Adipocyte (in vitro differentiated cells): ENCODE results near the gene RNF34.

Experiments
- DNase-seq: peaks from one replicate; pipeline ENCODE4 v3.0.0-alpha.2; 2015; ENCODE audit warnings: low read depth
- H3K27me3 ChIP-seq: replicated peaks from 2 replicates; pipeline ENCODE4 v1.7.0; 2013; ENCODE audit warnings: mild to moderate bottlenecking, low read length, moderate library complexity; ENCODE audit not compliant: control insufficient read depth, insufficient read depth
- H3K36me3 ChIP-seq: 2 replicates; pipeline ENCODE4 v1.7.0; 2013; ENCODE audit warnings: low read length, mild to moderate bottlenecking, moderate library complexity; ENCODE audit not compliant: control insufficient read depth, insufficient read depth, severe bottlenecking
- H3K4me1 ChIP-seq: 2 replicates; pipeline ENCODE4 v1.7.0; 2013; ENCODE audit warnings: mild to moderate bottlenecking, low read length, moderate library complexity; ENCODE audit not compliant: control insufficient read depth, insufficient read depth
- H3K4me3 ChIP-seq: 2 replicates; pipeline ENCODE4 v1.7.0; 2013; ENCODE audit warnings: mild to moderate bottlenecking, low read length, moderate library complexity
- H3K9ac ChIP-seq: 2 replicates; pipeline ENCODE4 v1.7.0; 2013; ENCODE audit warnings: mild to moderate bottlenecking, low read length, moderate library complexity
- H3K9me3 ChIP-seq: 2 replicates; pipeline ENCODE4 v1.7.0; 2013; ENCODE audit warnings: mild to moderate bottlenecking, low read length, moderate library complexity; ENCODE audit not compliant: control insufficient read depth

The RNF34 gene

GRCh38 chr12:121441555-121441954 lies 41.6 kb downstream of the RNF34 start:
- Histone ChIP-seq H3K9ac (no peak overlapping the region), H3K4me1 (peaks cover 3% of the 10 kb centered on the region), H3K9me3 (no peaks in the 10 kb centered on the region), H3K4me3 (no peak overlapping the region), H3K36me3 (peaks cover 36% of the 10 kb centered on the region), H3K27me3 (no peaks in the 10 kb centered on the region)
- no peak for DNase-seq

GRCh38 chr12:121442028-121442948 lies 42.4 kb downstream of the RNF34 start:
- no peak for DNase-seq
- Histone ChIP-seq H3K9me3 (no peaks in the 10 kb centered on the region), H3K4me3 (no peak overlapping the region), H3K36me3 (peaks cover 36% of the 10 kb centered on the region), H3K9ac (no peak overlapping the region), H3K27me3 (no peaks in the 10 kb centered on the region), H3K4me1 (peaks cover 8% of the 10 kb centered on the region)

GRCh38 chr12:121443193-121443870 lies 43.4 kb downstream of the RNF34 start:
- H3K4me1 ChIP-seq: peaks cover 8% of the 10 kb centered on the region
- no peak overlapping the region for H3K9ac ChIP-seq
- H3K36me3 ChIP-seq: peaks cover 36% of the 10 kb centered on the region
- H3K4me3 ChIP-seq: no peak overlapping the region
- DNase-seq: peak; percentile 89
- H3K27me3 ChIP-seq: no peaks in the 10 kb centered on the region
- H3K9me3 ChIP-seq: no peaks in the 10 kb centered on the region

- H3K9ac ChIP-seq: no peak overlapping the region
- DNase-seq: no peak
- H3K36me3 ChIP-seq: peaks cover 28% of the 10 kb centered on the region
- no peaks in the 10 kb centered on the region for H3K9me3 ChIP-seq
- H3K4me1 ChIP-seq: peaks cover 8% of the 10 kb centered on the region
- H3K4me3 ChIP-seq: no peak overlapping the region
- H3K27me3 ChIP-seq: no peaks in the 10 kb centered on the region
These were observed 44.3 kb downstream of the RNF34 start for GRCh38 chr12:121443911-121444841.

- H3K36me3 ChIP-seq: peaks cover 21% of the 10 kb centered on the region
- H3K9ac ChIP-seq: no peak overlapping the region
- no peaks in the 10 kb centered on the region for H3K27me3 ChIP-seq
- no peak for DNase-seq
- peaks cover 8% of the 10 kb centered on the region for H3K4me1 ChIP-seq
- no peaks in the 10 kb centered on the region for H3K9me3 ChIP-seq
- H3K4me3 ChIP-seq: no peak overlapping the region
These were observed 44.9 kb downstream of the RNF34 start for GRCh38 chr12:121444842-121445202.

GRCh38 chr12:121446750-121447149 lies 46.8 kb downstream of the RNF34 start:
- DNase-seq: no peak
- H3K4me1 ChIP-seq: peaks cover 8% of the 10 kb centered on the region
- H3K27me3 ChIP-seq: no peaks in the 10 kb centered on the region
- no peaks in the 10 kb centered on the region for H3K9me3 ChIP-seq
- H3K9ac ChIP-seq: peak overlapping the region; percentile 29
- no peak overlapping the region for H3K4me3 ChIP-seq
- peaks cover 8% of the 10 kb centered on the region for H3K36me3 ChIP-seq

- DNase-seq: no peak
- Histone ChIP-seq H3K27me3 (no peaks in the 10 kb centered on the region), H3K36me3 (no peaks in the 10 kb centered on the region), H3K9ac (no peak overlapping the region), H3K4me1 (peaks cover 17% of the 10 kb centered on the region), H3K4me3 (no peak overlapping the region), H3K9me3 (no peaks in the 10 kb centered on the region)
These were observed 48.9 kb downstream of the RNF34 start for GRCh38 chr12:121448771-121449315.

GRCh38 chr12:121451961-121452339 lies 52.0 kb downstream of the RNF34 start:
- DNase-seq: peak; percentile 44
- Histone ChIP-seq H3K36me3 (no peaks in the 10 kb centered on the region), H3K9me3 (no peaks in the 10 kb centered on the region), H3K27me3 (no peaks in the 10 kb centered on the region), H3K4me3 (peak overlapping the region; percentile 69), H3K4me1 (peaks cover 10% of the 10 kb centered on the region), H3K9ac (peak overlapping the region; percentile 74)

- no peaks in the 10 kb centered on the region for H3K27me3 ChIP-seq
- H3K4me1 ChIP-seq: peaks cover 8% of the 10 kb centered on the region
- peak overlapping the region; percentile 69 for H3K4me3 ChIP-seq
- H3K9ac ChIP-seq: peak overlapping the region; percentile 74
- no peak for DNase-seq
- no peaks in the 10 kb centered on the region for H3K9me3 ChIP-seq
- H3K36me3 ChIP-seq: no peaks in the 10 kb centered on the region
These were observed 52.5 kb downstream of the RNF34 start for GRCh38 chr12:121452340-121452984.

GRCh38 chr12:121452985-121453360 lies 53.1 kb downstream of the RNF34 start:
- DNase-seq: no peak
- peaks cover 8% of the 10 kb centered on the region for H3K4me1 ChIP-seq
- H3K27me3 ChIP-seq: no peaks in the 10 kb centered on the region
- H3K36me3 ChIP-seq: no peaks in the 10 kb centered on the region
- no peaks in the 10 kb centered on the region for H3K9me3 ChIP-seq
- H3K9ac ChIP-seq: peak overlapping the region; percentile 74
- H3K4me3 ChIP-seq: no peak overlapping the region
